Natural killer cell treated with Interleukin-12 subunit alpha and Interleukin-12 subunit beta and Interleukin-15 and Interleukin-18, amount 100 ng/mL, for 72 hours (primary cell): Measurements from ENCODE around the gene NTRK1. TPM values are rescaled to one million over a fixed set of nuclear protein-coding genes. Genes with fewer than 3 reads are reported as not detected.

Experiments used
- ATAC-seq, 2 donors: fragments of 150-1000 bp; cut with Tn5 transposase in 1 of 2; sonication (Bioruptor Pico), chemical (Tn5 transposase) in 1 of 2; 2 replicates each; pipeline ENCODE4 v1.10.0; 2021
- DNase-seq: peaks from one replicate; pipeline ENCODE4 v3.0.0; 2022; ENCODE audit warnings: low spot score
- H3K27ac Mint-ChIP-seq, 2 donors: 1 replicate in 1 of 2; 2 replicates in 1 of 2; pipeline ENCODE4 v1.8.0; 2022; ENCODE audit warnings: mixed read lengths in 2 of 2, mild to moderate bottlenecking in 1 of 2, moderate library complexity in 1 of 2
- H3K27me3 Mint-ChIP-seq, 2 donors: 1 replicate in 1 of 2; 2 replicates in 1 of 2; pipeline ENCODE4 v1.8.0; 2022; ENCODE audit warnings: mixed read lengths in 2 of 2
- H3K36me3 Mint-ChIP-seq: one replicate; pipeline ENCODE4 v1.8.0; 2022; ENCODE audit warnings: mixed read lengths
- H3K4me1 Mint-ChIP-seq, 2 donors: 1 replicate in 1 of 2; 2 replicates in 1 of 2; pipeline ENCODE4 v1.8.0; 2022; ENCODE audit warnings: low read depth in 2 of 2, mixed read lengths in 2 of 2, mild to moderate bottlenecking in 1 of 2
- H3K4me3 Mint-ChIP-seq: one replicate; pipeline ENCODE4 v1.8.0; 2022; ENCODE audit warnings: mixed read lengths
- H3K9me3 Mint-ChIP-seq: 2 replicates; pipeline ENCODE4 v1.8.0; 2022; ENCODE audit warnings: mixed read lengths
- total RNA-seq, 2 donors: library from RNA; stranded (reverse); gene quantifications; one replicate each; pipeline ENCODE4 v1.2.3, GENCODE V29; 2022

Gene NTRK1
- total RNA-seq, 2 donors from 2014 or later = 1.4 to 8.1 TPM

GRCh38 chr1:156884560-156885184 is 24.0 kb downstream of the NTRK1 start:
- Mint-ChIP-seq H3K27ac (no peak overlapping the region), H3K36me3 (no peaks in the 10 kb centered on the region)
- DNase-seq = no peak

GRCh38 chr1:156885314-156885713 is 24.6 kb downstream of the NTRK1 start:
- Mint-ChIP-seq H3K4me1 (peaks cover 2 to 3% of the 10 kb centered on the region in 2 donors), H3K27ac (no peak overlapping the region), H3K4me3 (no peak overlapping the region), H3K27me3 (peaks cover 32 to 35% of the 10 kb centered on the region in 2 donors), H3K9me3 (no peaks in the 10 kb centered on the region), H3K36me3 (no peaks in the 10 kb centered on the region)
- no peak for ATAC-seq
- no peak for DNase-seq

More at GRCh38 chr1:156884560-156885184, 24.0 kb downstream of the NTRK1 start:
- no peaks in the 10 kb centered on the region for H3K9me3 Mint-ChIP-seq
- no peak overlapping the region for H3K4me3 Mint-ChIP-seq
- ATAC-seq = no peak
- no peaks in the 10 kb centered on the region for H3K4me1 Mint-ChIP-seq
- H3K27me3 Mint-ChIP-seq = peaks cover 28 to 32% of the 10 kb centered on the region in 2 donors

- ATAC-seq (no peak), DNase-seq (no peak)
- no peak overlapping the region for H3K4me3 Mint-ChIP-seq
- H3K4me1 Mint-ChIP-seq = peaks cover 4 to 5% of the 10 kb centered on the region in 2 donors
- H3K27ac Mint-ChIP-seq = peak overlapping the region in 1 of 2 donors; percentile 21
- peaks cover 37 to 38% of the 10 kb centered on the region in 2 donors for H3K27me3 Mint-ChIP-seq
- H3K36me3 Mint-ChIP-seq = no peaks in the 10 kb centered on the region
- no peaks in the 10 kb centered on the region for H3K9me3 Mint-ChIP-seq
These were observed 25.3 kb downstream of the NTRK1 start for GRCh38 chr1:156885880-156886355.

- Mint-ChIP-seq H3K4me3 (no peak overlapping the region), H3K27ac (peak overlapping the region in 1 of 2 donors; percentile 21), H3K27me3 (peaks cover 42 to 45% of the 10 kb centered on the region in 2 donors), H3K4me1 (peaks cover 5% of the 10 kb centered on the region in 2 donors), H3K36me3 (no peaks in the 10 kb centered on the region), H3K9me3 (no peaks in the 10 kb centered on the region)
- ATAC-seq (no peak), DNase-seq (no peak)
These were observed 26.1 kb downstream of the NTRK1 start for GRCh38 chr1:156886583-156887281.

GRCh38 chr1:156887317-156887716 is 26.7 kb downstream of the NTRK1 start:
- no peak for DNase-seq
- Mint-ChIP-seq H3K4me3 (no peak overlapping the region), H3K4me1 (peaks cover 5 to 7% of the 10 kb centered on the region in 2 donors), H3K36me3 (no peaks in the 10 kb centered on the region), H3K27ac (no peak overlapping the region), H3K27me3 (peaks cover 40 to 41% of the 10 kb centered on the region in 2 donors), H3K9me3 (no peaks in the 10 kb centered on the region)
- ATAC-seq = no peak

- H3K4me1 Mint-ChIP-seq = peaks cover 5 to 7% of the 10 kb centered on the region in 2 donors
These were observed 27.1 kb downstream of the NTRK1 start for GRCh38 chr1:156887734-156888133.

GRCh38 chr1:156889802-156890580 is 29.3 kb downstream of the NTRK1 start:
- no peak overlapping the region for H3K27ac Mint-ChIP-seq
- DNase-seq (peak; percentile 73), ATAC-seq (peak; percentile 32 to 55)
- H3K4me3 Mint-ChIP-seq = no peak overlapping the region
- H3K36me3 Mint-ChIP-seq = no peaks in the 10 kb centered on the region
- H3K27me3 Mint-ChIP-seq = peaks cover 30 to 44% of the 10 kb centered on the region in 2 donors
- peaks cover 5 to 7% of the 10 kb centered on the region in 2 donors for H3K4me1 Mint-ChIP-seq
- H3K9me3 Mint-ChIP-seq = no peaks in the 10 kb centered on the region

More at GRCh38 chr1:156887734-156888133, 27.1 kb downstream of the NTRK1 start:
- H3K27me3 Mint-ChIP-seq = peaks cover 40 to 41% of the 10 kb centered on the region in 2 donors
- H3K36me3 Mint-ChIP-seq = no peaks in the 10 kb centered on the region
- no peak overlapping the region for H3K4me3 Mint-ChIP-seq
- H3K27ac Mint-ChIP-seq = no peak overlapping the region
- ATAC-seq (no peak), DNase-seq (no peak)
- no peaks in the 10 kb centered on the region for H3K9me3 Mint-ChIP-seq

- Mint-ChIP-seq H3K27me3 (peaks cover 28 to 44% of the 10 kb centered on the region in 2 donors), H3K4me1 (peaks cover 5 to 7% of the 10 kb centered on the region in 2 donors), H3K36me3 (no peaks in the 10 kb centered on the region), H3K4me3 (peak overlapping the region; percentile 49), H3K27ac (peak overlapping the region in 1 of 2 donors; percentile 58), H3K9me3 (no peaks in the 10 kb centered on the region)
- peak; percentile 88 to 92 for ATAC-seq
- DNase-seq = peak; percentile 89
These were observed 31.8 kb downstream of the NTRK1 start for GRCh38 chr1:156892190-156893047.

GRCh38 chr1:156893048-156893953 is 32.6 kb downstream of the NTRK1 start, which contains the start of gene PEAR1:
Gene PEAR1, plus strand, starts transcription at chr1:156893718. Its CDS starts 10,209 bp downstream, at chr1:156903927.
- H3K4me1 Mint-ChIP-seq = peaks cover 6 to 10% of the 10 kb centered on the region in 2 donors
- peaks cover 31 to 46% of the 10 kb centered on the region in 2 donors for H3K27me3 Mint-ChIP-seq
- H3K27ac Mint-ChIP-seq = peak within 1 kb of the TSS in 1 of 2 donors; percentile 41
- no peaks in the 10 kb centered on the region for H3K9me3 Mint-ChIP-seq
- H3K36me3 Mint-ChIP-seq = no peaks in the 10 kb centered on the region
- peak within 1 kb of the TSS; percentile 49 for H3K4me3 Mint-ChIP-seq
- no peak for DNase-seq
- ATAC-seq = no peak

GRCh38 chr1:156894001-156894400 is 33.3 kb downstream of the NTRK1 start:
- H3K4me1 Mint-ChIP-seq = peaks cover 11 to 15% of the 10 kb centered on the region in 2 donors
- no peak overlapping the region for H3K4me3 Mint-ChIP-seq
- DNase-seq = no peak
- no peak for ATAC-seq
- H3K27ac Mint-ChIP-seq = no peak overlapping the region
- no peaks in the 10 kb centered on the region for H3K36me3 Mint-ChIP-seq
- no peaks in the 10 kb centered on the region for H3K9me3 Mint-ChIP-seq
- peaks cover 34 to 47% of the 10 kb centered on the region in 2 donors for H3K27me3 Mint-ChIP-seq

- Mint-ChIP-seq H3K4me3 (no peak overlapping the region), H3K27ac (no peak overlapping the region), H3K4me1 (peaks cover 11 to 15% of the 10 kb centered on the region in 2 donors), H3K9me3 (no peaks in the 10 kb centered on the region), H3K27me3 (peaks cover 33 to 45% of the 10 kb centered on the region in 2 donors), H3K36me3 (no peaks in the 10 kb centered on the region)
- ATAC-seq (no peak), DNase-seq (no peak)
These were observed 34.2 kb downstream of the NTRK1 start for GRCh38 chr1:156894711-156895454.
